ENCODE data around the gene CD40LG.

The CD40LG gene

DNA sequence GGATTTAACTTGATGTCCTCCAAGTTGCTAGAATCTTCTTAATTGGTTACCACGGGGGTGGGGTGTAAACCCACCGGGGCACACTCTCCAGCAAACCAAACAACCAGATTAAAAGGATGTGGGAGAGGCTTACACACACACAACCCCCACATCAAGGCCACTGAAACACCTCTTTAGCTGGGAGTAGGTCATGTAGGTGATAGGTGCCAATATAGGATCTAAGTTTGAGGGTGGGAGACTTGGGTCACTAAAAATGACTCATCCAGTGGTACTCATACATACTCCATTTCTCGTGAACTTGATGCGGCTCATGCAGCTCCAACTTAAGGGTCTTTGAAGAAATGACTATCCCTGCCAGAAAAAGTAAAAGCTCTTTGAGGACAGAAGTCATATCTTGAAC, 20.5 kb upstream of the CD40LG start:
- no peak overlapping the region for H3K4me3 ChIP-seq (ENCODE audit: low read depth, low read length)
- TF ChIP-seq, protein P1, sequence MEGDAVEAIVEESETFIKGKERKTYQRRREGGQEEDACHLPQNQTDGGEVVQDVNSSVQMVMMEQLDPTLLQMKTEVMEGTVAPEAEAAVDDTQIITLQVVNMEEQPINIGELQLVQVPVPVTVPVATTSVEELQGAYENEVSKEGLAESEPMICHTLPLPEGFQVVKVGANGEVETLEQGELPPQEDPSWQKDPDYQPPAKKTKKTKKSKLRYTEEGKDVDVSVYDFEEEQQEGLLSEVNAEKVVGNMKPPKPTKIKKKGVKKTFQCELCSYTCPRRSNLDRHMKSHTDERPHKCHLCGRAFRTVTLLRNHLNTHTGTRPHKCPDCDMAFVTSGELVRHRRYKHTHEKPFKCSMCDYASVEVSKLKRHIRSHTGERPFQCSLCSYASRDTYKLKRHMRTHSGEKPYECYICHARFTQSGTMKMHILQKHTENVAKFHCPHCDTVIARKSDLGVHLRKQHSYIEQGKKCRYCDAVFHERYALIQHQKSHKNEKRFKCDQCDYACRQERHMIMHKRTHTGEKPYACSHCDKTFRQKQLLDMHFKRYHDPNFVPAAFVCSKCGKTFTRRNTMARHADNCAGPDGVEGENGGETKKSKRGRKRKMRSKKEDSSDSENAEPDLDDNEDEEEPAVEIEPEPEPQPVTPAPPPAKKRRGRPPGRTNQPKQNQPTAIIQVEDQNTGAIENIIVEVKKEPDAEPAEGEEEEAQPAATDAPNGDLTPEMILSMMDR (IDR thresholded peaks at IDR 0.05; ENCODE audit: low read depth, low read length) = no peak

DNA sequence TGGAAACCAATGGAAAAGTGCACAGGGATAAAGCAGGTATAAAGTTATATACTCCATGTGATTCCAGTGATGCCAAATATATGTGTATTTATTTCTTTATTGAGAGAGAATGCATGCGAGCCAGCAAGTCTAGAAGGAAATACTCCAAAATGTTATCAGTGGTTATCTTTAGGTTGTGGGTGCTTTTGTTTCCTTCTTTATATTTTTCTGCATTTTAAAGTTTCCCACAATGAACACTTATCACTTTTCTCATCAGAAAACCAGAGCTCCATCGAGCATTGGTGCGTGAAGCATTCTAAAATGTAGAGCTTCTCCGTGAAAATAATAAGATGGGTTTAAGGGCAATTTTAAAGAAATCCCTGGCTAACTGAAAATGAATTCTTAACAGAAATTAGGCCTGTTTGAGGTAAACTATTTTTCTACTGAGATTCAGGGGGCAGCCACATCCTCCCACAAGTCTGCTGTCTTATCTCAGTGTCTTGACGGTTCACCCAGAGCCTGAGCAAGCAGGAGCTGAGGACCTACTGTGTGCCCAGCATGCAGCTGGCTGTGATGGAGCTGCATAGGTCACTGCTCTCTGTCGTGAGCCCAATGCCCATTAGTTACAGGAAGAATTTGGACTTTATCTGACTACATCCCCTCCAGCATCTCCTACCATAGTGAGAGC, 18.7 kb upstream of the CD40LG start:
- H3K4me3 ChIP-seq (ENCODE audit: low read depth, low read length) = no peak overlapping the region
- TF ChIP-seq, protein P1 (IDR thresholded peaks at IDR 0.05; ENCODE audit: low read depth, low read length) = no peak

DNA sequence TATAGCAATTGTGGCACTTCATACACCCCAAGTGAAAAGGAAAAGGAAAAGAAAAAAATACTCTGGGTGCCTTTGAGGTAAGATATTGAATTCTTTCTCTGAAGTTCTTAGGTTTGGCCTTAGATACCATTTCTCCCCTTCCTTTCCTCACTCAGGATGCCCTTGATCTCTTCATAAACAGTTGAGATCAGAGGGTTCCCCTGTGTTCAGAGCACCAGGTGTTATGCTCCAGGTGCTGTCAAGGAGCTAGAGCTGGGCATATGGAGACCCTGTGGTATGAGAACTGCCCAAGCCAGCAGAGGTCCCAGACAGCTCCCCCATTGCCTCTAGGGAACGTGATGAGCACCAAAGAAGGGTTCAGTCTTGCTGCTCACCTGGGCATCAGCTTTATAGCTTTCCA, 17.1 kb upstream of the CD40LG start:
- H3K4me3 ChIP-seq (ENCODE audit: low read depth, low read length) = no peak overlapping the region
- TF ChIP-seq, protein P1 (IDR thresholded peaks at IDR 0.05; ENCODE audit: low read depth, low read length) = no peak

DNA sequence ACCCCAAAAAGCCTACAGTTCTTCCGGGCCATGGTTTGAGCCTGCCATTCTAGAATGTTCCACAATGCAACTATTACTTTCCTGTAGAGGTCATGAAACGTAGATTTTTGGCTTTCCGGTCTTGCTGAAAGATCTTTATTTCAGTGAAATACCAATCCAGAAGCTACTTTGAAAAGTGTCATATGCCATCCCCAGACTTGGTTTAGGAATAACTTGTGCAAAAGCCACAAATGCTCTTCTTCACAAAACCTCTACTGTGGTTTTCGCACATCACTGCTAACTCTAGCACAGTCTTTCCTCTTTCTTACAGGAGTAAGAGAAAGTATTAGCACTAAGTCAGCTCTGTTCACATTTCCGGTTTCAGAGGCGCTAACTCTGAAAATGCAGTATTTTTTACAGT, 12.7 kb upstream of the CD40LG start:
- TF ChIP-seq, protein P1 (IDR thresholded peaks at IDR 0.05; ENCODE audit: low read depth, low read length) = no peak
- no peak overlapping the region for H3K4me3 ChIP-seq (ENCODE audit: low read depth, low read length)

DNA sequence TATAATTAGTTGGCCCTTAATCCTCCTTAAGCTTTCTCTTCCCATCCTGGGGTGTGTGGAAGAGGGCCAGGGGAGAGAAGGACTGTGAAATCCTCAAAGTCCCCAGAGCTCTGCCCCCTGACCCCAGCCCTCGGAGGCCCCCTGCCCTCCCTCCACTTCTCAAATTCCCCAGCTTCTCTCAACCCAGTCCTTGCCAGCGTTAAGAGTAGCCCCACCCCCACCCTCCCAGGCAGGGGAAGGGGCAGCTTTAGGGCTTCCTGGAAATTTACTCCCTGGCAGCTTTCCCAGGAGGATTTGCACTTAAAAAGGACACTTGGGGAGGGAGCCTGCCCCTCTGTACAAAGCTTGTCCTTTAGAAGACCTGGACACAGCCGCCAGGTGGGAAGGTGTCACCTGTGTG, 11.8 kb upstream of the CD40LG start:
- TF ChIP-seq, protein P1 (IDR thresholded peaks at IDR 0.05; ENCODE audit: low read depth, low read length) = no peak
- no peak overlapping the region for H3K4me3 ChIP-seq (ENCODE audit: low read depth, low read length)

DNA sequence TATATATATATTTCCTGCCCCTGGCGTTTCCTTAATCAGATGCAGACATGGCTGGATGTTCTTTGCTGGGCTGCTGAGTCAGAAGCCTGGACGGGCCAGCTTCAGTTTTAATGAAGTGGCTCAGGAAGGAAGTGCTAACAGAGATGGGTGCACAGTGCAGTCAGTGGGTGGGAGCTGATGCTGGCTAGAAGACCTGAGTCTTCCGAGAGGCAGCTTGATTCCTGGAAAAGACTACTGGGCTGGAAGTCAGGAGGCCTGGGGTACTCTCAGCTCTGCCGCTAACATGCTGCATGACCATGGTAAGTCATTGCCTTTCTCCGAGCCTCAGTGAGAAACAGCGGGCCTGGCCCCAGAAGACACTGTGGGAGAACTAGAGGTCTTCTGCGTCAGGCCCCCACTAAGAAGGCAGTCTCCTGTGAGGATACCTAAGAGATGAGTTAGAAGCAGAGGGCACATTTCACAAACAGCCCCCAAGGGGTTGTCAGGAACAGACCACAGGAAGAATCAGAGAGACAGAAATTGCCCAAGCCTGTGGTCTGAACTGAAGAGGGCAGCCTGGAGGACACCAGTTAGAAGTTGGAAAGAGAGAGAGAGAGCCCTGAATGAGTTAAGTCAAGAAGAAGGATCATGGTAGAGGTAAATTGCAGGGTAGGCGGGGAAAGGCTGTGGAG, 8.3 kb upstream of the CD40LG start:
- TF ChIP-seq, protein P1 (IDR thresholded peaks at IDR 0.05; ENCODE audit: low read depth, low read length) = no peak

DNA sequence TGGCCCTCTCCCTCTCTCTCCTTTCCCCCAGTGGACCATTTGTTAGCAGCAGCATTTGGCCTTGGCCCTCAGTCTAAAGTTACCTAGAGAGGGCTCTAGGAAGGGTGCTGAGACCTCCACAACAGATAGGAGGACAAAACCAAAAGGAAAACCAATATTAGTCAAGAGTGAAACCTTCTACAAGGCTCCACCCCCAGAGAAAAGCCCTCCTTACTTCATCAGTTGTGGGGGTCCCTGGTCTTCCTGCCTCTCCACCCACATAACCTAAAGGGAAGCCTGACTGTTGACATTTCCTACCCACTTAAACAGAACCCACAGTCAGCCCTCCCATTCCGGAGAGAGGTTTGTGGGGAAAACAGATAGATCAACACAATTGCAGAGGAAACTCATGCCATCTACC, 4.7 kb upstream of the CD40LG start:
- no peak overlapping the region for H3K4me3 ChIP-seq (ENCODE audit: low read depth, low read length)
- TF ChIP-seq, protein P1 (IDR thresholded peaks at IDR 0.05; ENCODE audit: low read depth, low read length) = no peak

More for the DNA sequence above, 8.3 kb upstream of the CD40LG start:
- H3K4me3 ChIP-seq (ENCODE audit: low read depth, low read length) = no peak overlapping the region
